Breast epithelium (tissue), 4 donors: ENCODE measurements around the gene BCL7C. TPM values are rescaled to one million over a fixed set of nuclear protein-coding genes. Genes with fewer than 3 reads are reported as not detected.

ENCODE experiments used
- DNase-seq, 2 donors: peaks; one replicate each; pipeline ENCODE4 v3.0.0-alpha.2; 2019; ENCODE audit warnings: low spot score in 2 of 2
- H3K27ac ChIP-seq, 2 donors: fragments of 200-600 bp; sonication (generic) in 1 of 2; one replicate each; pipeline ENCODE4 v1.5.1; 2016 to 2019; ENCODE audit warnings: mild to moderate bottlenecking in 1 of 2
- H3K27me3 ChIP-seq, 2 donors: fragments of 200-600 bp; sonication (generic) in 1 of 2; one replicate each; pipeline versions ENCODE4 v1.5.1 to v1.6.0; 2017 to 2019; ENCODE audit warnings: control low read depth in 1 of 2, mild to moderate bottlenecking in 1 of 2
- H3K36me3 ChIP-seq: fragments of 200-600 bp; one replicate; pipeline ENCODE4 v1.5.1; 2019
- H3K4me1 ChIP-seq, 2 donors: fragments of 200-600 bp; sonication (generic); one replicate each; pipeline ENCODE4 v1.5.1; 2016 to 2019; ENCODE audit warnings: control low read depth in 1 of 2
- H3K4me3 ChIP-seq, 3 donors: fragments of 200-600 bp; sonication (generic); 1 replicate in 2 of 3; 2 replicates in 1 of 3; pipeline ENCODE4 v1.5.1; 2016 to 2019; ENCODE audit warnings: mild to moderate bottlenecking in 3 of 3, moderate library complexity in 2 of 3
- H3K9me3 ChIP-seq, 2 donors: fragments of 200-600 bp; sonication (generic) in 1 of 2; one replicate each; pipeline ENCODE4 v1.5.1; 2016 to 2019; ENCODE audit warnings: control low read depth in 1 of 2
- POLR2A ChIP-seq: fragments of 450-650 bp; IDR thresholded peaks from one replicate; pipeline ENCODE4 v1.6.1; 2016; ENCODE audit warnings: antibody characterized with exemption, mild to moderate bottlenecking, moderate library complexity
- POLR2AphosphoS5 ChIP-seq, 3 donors: sonication (generic); formaldehyde crosslinking; IDR thresholded peaks; one replicate each; pipeline ENCODE4 v1.6.1; 2017; ENCODE audit warnings: antibody characterized with exemption in 3 of 3
- intact Hi-C: fragments of 100-400 bp; cut with DNase I; formaldehyde crosslinking; loops from one replicate; pipeline ENCODE4 v1.15.1; 2023; ENCODE audit warnings: low total_unique reads
- total RNA-seq, 3 donors: library from RNA; depleted of rRNA; stranded (reverse); fragments of >200 nt; gene quantifications; one replicate each; pipeline ENCODE4 v1.1.0, GENCODE V29; 2016
- TF ChIP-seq, protein P1 (sequence below), 3 donors: fragments of 450-650 bp; IDR thresholded peaks; one replicate each; pipeline ENCODE4 v1.5.1; 2016 to 2017; ENCODE audit warnings: antibody characterized with exemption in 3 of 3, mild to moderate bottlenecking in 3 of 3, moderate library complexity in 3 of 3

The BCL7C gene
- total RNA-seq, 3 donors from 2014 or later, result 29.4 to 47.2 (median 36.2) TPM

DNA sequence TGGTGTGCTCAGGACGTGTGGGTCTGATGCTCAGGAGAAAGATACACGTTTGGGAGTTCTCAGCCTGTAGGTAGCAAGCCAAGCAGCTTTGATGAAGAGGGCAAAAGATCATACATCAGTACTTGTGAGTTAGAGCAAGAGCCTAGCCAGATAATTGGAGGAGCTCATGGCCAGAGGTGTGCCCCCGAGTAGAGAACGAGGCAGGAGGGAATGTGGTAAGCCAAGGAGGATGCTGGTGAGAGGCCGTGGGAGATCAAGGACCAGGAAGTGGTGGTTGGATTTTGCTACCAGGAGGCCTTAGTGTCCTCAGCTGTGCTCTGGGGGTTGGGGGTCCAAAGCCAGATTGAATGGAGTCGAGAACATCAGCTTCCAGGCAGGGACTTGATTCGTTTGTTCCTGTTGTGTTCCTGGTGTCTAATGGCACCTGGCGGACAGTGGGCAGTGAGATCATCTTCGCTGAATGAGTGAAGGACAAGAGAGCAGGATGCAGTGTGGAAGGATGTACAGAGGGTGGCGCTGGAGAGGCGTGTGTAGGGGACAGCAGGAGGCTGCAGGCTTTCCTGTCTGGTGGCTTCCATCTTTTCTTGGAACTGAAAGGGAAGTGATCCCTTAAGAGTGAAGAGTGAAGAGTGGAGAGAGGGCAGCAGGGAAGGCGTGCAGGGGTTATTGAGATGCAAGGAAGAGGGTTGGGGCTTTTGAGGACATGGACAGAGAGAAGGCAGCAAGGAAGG lies 41.1 kb upstream of the BCL7C start:
- no peak for TF ChIP-seq POLR2AphosphoS5 (IDR thresholded peaks at IDR 0.05)
- TF ChIP-seq POLR2A, result no peak
- TF ChIP-seq, protein P1, sequence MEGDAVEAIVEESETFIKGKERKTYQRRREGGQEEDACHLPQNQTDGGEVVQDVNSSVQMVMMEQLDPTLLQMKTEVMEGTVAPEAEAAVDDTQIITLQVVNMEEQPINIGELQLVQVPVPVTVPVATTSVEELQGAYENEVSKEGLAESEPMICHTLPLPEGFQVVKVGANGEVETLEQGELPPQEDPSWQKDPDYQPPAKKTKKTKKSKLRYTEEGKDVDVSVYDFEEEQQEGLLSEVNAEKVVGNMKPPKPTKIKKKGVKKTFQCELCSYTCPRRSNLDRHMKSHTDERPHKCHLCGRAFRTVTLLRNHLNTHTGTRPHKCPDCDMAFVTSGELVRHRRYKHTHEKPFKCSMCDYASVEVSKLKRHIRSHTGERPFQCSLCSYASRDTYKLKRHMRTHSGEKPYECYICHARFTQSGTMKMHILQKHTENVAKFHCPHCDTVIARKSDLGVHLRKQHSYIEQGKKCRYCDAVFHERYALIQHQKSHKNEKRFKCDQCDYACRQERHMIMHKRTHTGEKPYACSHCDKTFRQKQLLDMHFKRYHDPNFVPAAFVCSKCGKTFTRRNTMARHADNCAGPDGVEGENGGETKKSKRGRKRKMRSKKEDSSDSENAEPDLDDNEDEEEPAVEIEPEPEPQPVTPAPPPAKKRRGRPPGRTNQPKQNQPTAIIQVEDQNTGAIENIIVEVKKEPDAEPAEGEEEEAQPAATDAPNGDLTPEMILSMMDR (IDR thresholded peaks at IDR 0.05), result peak in 1 of 3 donors; percentile 18
- H3K27me3 ChIP-seq, result no peaks in the 10 kb centered on the region
- H3K9me3 ChIP-seq, result no peaks in the 10 kb centered on the region
- DNase-seq, result no peak
- H3K27ac ChIP-seq, result no peak overlapping the region
- no peaks in the 10 kb centered on the region for H3K4me1 ChIP-seq
- H3K4me3 ChIP-seq, result no peak overlapping the region
- no peaks in the 10 kb centered on the region for H3K36me3 ChIP-seq
- intact Hi-C loops, result no loop called here

DNA sequence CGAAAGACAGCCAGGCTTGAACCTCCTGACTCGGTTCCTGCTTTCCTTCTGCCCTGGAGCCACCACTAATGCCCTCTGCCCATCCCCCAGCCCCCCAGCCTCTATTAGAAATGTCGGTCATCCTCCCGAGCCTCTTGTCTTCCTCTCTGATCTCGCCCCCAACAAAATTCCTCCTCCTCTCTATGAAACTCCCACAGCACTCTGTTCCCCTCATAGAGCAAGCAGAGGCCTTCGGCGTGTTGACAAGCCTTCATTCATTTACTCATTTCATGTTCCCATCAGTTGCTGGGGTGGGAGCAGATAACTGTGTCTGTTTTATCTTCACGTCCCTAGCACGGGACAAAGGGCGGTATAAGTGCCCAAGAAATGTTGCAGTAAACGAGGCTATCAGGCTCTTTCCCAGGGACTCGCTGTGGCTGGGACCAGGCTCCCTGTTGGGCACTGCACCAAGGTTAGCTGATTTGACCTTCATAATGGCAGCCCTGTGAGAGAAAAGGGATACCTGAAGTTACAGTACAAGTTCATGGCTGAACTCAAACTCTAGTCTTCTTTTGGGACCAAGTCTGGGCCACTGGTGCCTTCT lies 37.3 kb upstream of the BCL7C start:
- intact Hi-C loops, result no loop called here
- DNase-seq, result no peak
- H3K36me3 ChIP-seq, result no peaks in the 10 kb centered on the region

DNA sequence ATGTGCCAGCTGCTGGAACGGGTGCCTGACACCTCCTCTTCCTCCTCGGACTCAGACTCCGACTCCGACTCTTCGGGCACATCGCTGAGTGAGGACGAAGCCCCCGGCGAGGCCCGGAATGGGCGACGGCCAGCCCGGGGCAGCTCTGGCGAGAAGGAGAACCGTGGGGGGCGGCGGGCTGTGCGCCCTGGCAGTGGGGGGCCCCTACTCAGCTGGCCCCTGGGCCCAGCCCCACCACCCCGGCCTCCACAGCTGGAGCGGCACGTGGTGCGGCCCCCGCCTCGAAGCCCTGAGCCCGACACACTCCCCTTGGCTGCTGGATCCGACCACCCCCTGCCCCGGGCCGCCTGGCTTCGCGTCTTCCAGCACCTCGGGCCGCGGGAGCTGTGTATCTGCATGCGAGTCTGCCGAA lies 36.3 kb upstream of the BCL7C start:
- H3K36me3 ChIP-seq, result no peaks in the 10 kb centered on the region
- DNase-seq, result no peak
- no peaks in the 10 kb centered on the region for H3K4me1 ChIP-seq
- no peak overlapping the region for H3K4me3 ChIP-seq
- no peaks in the 10 kb centered on the region for H3K27me3 ChIP-seq
- intact Hi-C loops, result no loop called here
- H3K27ac ChIP-seq, result no peak overlapping the region
- no peak for TF ChIP-seq POLR2A
- TF ChIP-seq POLR2AphosphoS5 (IDR thresholded peaks at IDR 0.05), result no peak
- TF ChIP-seq, protein P1 (IDR thresholded peaks at IDR 0.05), result no peak
- H3K9me3 ChIP-seq, result no peaks in the 10 kb centered on the region

More for the DNA sequence above, 37.3 kb upstream of the BCL7C start:
- no peaks in the 10 kb centered on the region for H3K4me1 ChIP-seq
- H3K9me3 ChIP-seq, result no peaks in the 10 kb centered on the region
- no peak overlapping the region for H3K27ac ChIP-seq
- H3K27me3 ChIP-seq, result no peaks in the 10 kb centered on the region
- TF ChIP-seq POLR2A, result no peak
- TF ChIP-seq, protein P1 (IDR thresholded peaks at IDR 0.05), result no peak
- no peak for TF ChIP-seq POLR2AphosphoS5 (IDR thresholded peaks at IDR 0.05)
- H3K4me3 ChIP-seq, result no peak overlapping the region

DNA sequence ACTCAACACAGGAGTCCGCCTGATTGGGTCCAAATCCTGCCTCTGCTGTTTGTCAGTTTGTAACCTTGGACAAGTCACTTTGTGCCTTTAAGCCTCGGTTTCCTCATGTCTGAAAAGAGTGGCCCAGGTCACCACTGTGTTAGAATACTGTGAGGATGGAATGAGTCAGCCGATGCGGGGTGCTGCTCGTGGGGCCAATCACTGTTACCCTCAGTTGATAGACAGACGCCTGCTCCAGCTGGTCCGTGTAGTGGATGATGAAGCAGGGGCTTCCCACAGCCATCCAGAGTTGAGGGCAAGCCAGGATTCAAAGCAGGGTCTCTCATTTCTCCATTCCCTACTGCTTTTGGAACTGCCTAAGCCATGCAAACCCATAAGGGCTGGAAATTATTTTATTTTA lies 35.3 kb upstream of the BCL7C start:
- Histone ChIP-seq H3K36me3 (no peaks in the 10 kb centered on the region), H3K27me3 (no peaks in the 10 kb centered on the region)
- TF ChIP-seq POLR2AphosphoS5 (IDR thresholded peaks at IDR 0.05) (no peak), POLR2A (no peak)
- TF ChIP-seq, protein P1 (IDR thresholded peaks at IDR 0.05), result no peak

DNA sequence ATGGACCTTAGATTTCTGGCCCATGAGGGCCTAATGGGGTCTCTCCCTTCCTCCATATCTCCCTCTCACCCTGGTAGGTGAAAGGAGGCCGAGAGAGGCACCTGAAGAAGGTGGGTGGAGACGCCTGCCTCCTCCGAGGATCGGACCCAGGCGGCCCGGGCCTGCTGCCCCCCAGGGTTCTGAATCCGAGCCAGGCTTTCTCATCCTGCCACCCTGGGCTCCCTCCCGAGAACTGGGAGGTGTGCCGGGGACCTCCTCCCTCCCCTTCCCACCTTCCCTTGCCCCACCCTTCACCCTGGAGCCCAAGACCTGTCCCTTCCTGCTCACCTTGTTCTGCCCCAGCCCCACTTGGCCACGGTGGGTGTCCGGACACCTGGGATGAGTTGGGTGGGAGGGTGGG lies 34.5 kb upstream of the BCL7C start:
- Histone ChIP-seq H3K27me3 (no peaks in the 10 kb centered on the region), H3K27ac (peak overlapping the region; percentile 52 to 67), H3K4me3 (peak overlapping the region in 1 of 3 donors; percentile 34), H3K36me3 (no peaks in the 10 kb centered on the region), H3K9me3 (no peaks in the 10 kb centered on the region), H3K4me1 (peaks cover 0 to 7% of the 10 kb centered on the region in 2 donors)
- TF ChIP-seq POLR2AphosphoS5 (IDR thresholded peaks at IDR 0.05) (no peak), POLR2A (no peak)
- TF ChIP-seq, protein P1 (IDR thresholded peaks at IDR 0.05), result no peak
- intact Hi-C loops, result no loop called here
- no peak for DNase-seq

More for the DNA sequence above, 35.3 kb upstream of the BCL7C start:
- Histone ChIP-seq H3K27ac (no peak overlapping the region), H3K4me1 (peaks cover 0 to 7% of the 10 kb centered on the region in 2 donors), H3K9me3 (no peaks in the 10 kb centered on the region), H3K4me3 (no peak overlapping the region)
- intact Hi-C loops, result no loop called here
- DNase-seq, result no peak
